MM.1S (cell line): ENCODE data around the gene GNGT1.

Experiments
- EZH2 ChIP-seq: fragments of 300-600 bp; sonication (generic); optimal IDR thresholded peaks from 2 replicates; pipeline ENCODE3; 2017; ENCODE audit warnings: low read depth, mild to moderate bottlenecking, antibody characterized with exemption, low read length, mixed read lengths
- EZH2phosphoT487 ChIP-seq: fragments of 300-600 bp; sonication (generic); IDR thresholded peaks from 2 replicates; pipeline ENCODE4 v1.6.1; 2018; ENCODE audit warnings: antibody characterized with exemption, low read length
- TF ChIP-seq, protein P1 (sequence below): fragments of 300-600 bp; sonication (generic); IDR thresholded peaks from 2 replicates; pipeline ENCODE4 v1.5.1; 2016; ENCODE audit warnings: antibody characterized with exemption, low read length, mixed read lengths

DNA sequence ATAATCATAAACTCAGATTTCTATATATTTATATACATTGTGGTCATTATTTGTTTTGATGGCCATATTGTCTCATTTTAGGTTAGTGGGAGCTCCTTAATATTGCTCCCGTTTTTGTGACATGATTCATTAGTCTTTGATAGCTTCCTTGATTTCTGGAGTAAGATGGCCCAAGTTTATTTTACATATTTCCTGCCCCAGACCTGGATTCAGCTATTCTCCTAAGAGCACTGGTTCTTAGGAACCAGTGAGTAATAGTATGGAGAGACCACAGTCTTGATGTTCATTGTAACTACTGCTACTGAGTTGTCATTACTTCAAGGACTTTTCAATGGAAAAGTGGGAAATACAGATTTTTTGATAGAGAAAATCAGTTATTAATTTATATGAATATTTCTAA is 21.8 kb upstream of the GNGT1 start:
- TF ChIP-seq EZH2: no peak
- TF ChIP-seq, protein P1, sequence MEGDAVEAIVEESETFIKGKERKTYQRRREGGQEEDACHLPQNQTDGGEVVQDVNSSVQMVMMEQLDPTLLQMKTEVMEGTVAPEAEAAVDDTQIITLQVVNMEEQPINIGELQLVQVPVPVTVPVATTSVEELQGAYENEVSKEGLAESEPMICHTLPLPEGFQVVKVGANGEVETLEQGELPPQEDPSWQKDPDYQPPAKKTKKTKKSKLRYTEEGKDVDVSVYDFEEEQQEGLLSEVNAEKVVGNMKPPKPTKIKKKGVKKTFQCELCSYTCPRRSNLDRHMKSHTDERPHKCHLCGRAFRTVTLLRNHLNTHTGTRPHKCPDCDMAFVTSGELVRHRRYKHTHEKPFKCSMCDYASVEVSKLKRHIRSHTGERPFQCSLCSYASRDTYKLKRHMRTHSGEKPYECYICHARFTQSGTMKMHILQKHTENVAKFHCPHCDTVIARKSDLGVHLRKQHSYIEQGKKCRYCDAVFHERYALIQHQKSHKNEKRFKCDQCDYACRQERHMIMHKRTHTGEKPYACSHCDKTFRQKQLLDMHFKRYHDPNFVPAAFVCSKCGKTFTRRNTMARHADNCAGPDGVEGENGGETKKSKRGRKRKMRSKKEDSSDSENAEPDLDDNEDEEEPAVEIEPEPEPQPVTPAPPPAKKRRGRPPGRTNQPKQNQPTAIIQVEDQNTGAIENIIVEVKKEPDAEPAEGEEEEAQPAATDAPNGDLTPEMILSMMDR: no peak
- no peak for TF ChIP-seq EZH2phosphoT487
